Lung (tissue), 12 donors: ENCODE results near the gene FHL1. TPM values are rescaled to one million over a fixed set of nuclear protein-coding genes. Genes with fewer than 3 reads are reported as not detected.

Source experiments
- ATAC-seq: fragments of 200-7000 bp; cut with Tn5 transposase; one replicate; pipeline ENCODE4 v1.9.1; 2020; ENCODE audit warnings: moderate number of reproducible peaks; ENCODE audit not compliant: insufficient read depth, low FRiP score
- DNase-seq, 3 donors: peaks; one replicate each; pipeline ENCODE4 v3.0.0-alpha.2; 2013 to 2017
- H3K27ac ChIP-seq, 2 donors: one replicate each; pipeline ENCODE4 v1.5.1; 2013; ENCODE audit warnings: mild to moderate bottlenecking in 2 of 2, moderate library complexity in 2 of 2, control low read depth in 1 of 2, inconsistent platforms in 1 of 2, low read depth in 1 of 2, low read length in 1 of 2
- H3K27me3 ChIP-seq, 3 donors: one replicate each; pipeline ENCODE4 v1.5.1; 2013; ENCODE audit warnings: low read length in 2 of 3; ENCODE audit not compliant: control insufficient read depth in 3 of 3, insufficient read depth in 3 of 3
- H3K36me3 ChIP-seq, 4 donors: one replicate each; pipeline ENCODE4 v1.5.1; 2013; ENCODE audit warnings: low read length in 4 of 4, mild to moderate bottlenecking in 1 of 4, moderate library complexity in 1 of 4; ENCODE audit not compliant: control insufficient read depth in 4 of 4, insufficient read depth in 4 of 4
- H3K4me1 ChIP-seq, 5 donors: one replicate each; pipeline ENCODE4 v1.5.1; 2013; ENCODE audit warnings: low read length in 5 of 5, mild to moderate bottlenecking in 2 of 5, moderate library complexity in 1 of 5; ENCODE audit not compliant: control insufficient read depth in 5 of 5, insufficient read depth in 5 of 5
- H3K4me3 ChIP-seq: one replicate; pipeline ENCODE4 v1.5.1; 2013; ENCODE audit warnings: mild to moderate bottlenecking, control low read depth, moderate library complexity
- H3K9ac ChIP-seq, 2 donors: one replicate each; pipeline ENCODE4 v1.5.1; 2013; ENCODE audit warnings: low read length in 2 of 2, control low read depth in 1 of 2; ENCODE audit not compliant: insufficient read depth in 1 of 2
- H3K9me3 ChIP-seq, 4 donors: one replicate each; pipeline ENCODE4 v1.5.1; 2013; ENCODE audit warnings: low read length in 3 of 4, mild to moderate bottlenecking in 1 of 4, moderate library complexity in 1 of 4; ENCODE audit not compliant: control insufficient read depth in 4 of 4, insufficient read depth in 3 of 4
- WGBS, 2 donors: extraction: QIAGEN DNeasy Blood & Tissue Kit; methylation state at CpG; one replicate each; pipeline ENCODE4 v1.1.7; 2013; 5-methylcytosine and 5-hydroxymethylcytosine counted together
- polyA plus RNA-seq, 2 donors: library from polyadenylated mRNA; stranded (reverse); fragments of 200-250 nt; gene quantifications; one replicate each; pipeline ENCODE4 v1.2.1, GENCODE V29; 2013
- total RNA-seq, 2 donors: library from RNA; depleted of rRNA in 1 of 2; stranded (reverse); fragments of >200 nt in 1 of 2; gene quantifications; one replicate each; pipeline ENCODE4 v1.2.1, GENCODE V29; 2014 to 2021
- TF ChIP-seq, protein P1 (sequence below): IDR thresholded peaks from 2 replicates; pipeline ENCODE4 v1.5.1; 2012; ENCODE audit warnings: mild to moderate bottlenecking; ENCODE audit errors: control extremely low read depth, extremely low read depth
- donor health status: control.
- donor health status: control.
- donor health status: Bipolar disorder and iron deficiency.
- donor health status: healthy.
- donor health status: DM: yes; HTN: yes; CAD: no.

Gene FHL1
- total and polyA plus RNA-seq, 4 donors: 49.6 to 313 (median 150) TPM

DNA sequence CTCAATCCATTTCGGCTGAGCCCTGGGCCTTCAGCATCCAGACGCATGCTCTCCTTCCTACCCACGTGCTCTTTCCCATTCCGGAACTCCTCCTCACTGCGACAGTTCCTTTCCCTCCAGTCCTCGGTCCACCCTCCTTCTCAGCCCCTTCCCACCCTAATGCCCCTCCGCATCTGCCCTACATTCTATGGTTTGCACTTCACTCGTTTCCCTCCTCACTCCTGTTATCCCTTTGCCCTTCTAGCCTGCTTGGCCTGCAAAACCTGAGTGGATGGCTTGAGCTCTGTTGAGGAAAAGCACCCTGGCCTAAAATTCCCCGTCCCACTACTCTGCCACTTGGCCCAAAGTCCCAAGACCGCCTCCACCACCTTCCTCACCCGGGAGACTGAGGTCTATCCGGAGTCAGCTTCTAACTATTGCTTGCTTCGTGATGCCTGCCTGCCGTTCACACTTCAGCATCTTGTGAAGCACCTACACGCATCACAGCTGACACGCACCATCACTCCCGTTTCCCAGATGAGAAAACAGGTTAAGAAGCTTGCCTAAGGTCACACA is 65.3 kb downstream of the FHL1 start:
- Histone ChIP-seq H3K9me3 (no peaks in the 10 kb centered on the region), H3K27me3 (peaks cover 0 to 5% (median 3%) of the 10 kb centered on the region in 3 donors), H3K36me3 (peaks cover 0 to 4% (median 2%) of the 10 kb centered on the region in 4 donors), H3K4me3 (no peak overlapping the region), H3K9ac (no peak overlapping the region), H3K4me1 (peaks cover 0 to 4% (median 0%) of the 10 kb centered on the region in 5 donors), H3K27ac (no peak overlapping the region)
- ATAC-seq (no peak), DNase-seq (no peak)
- TF ChIP-seq, protein P1, sequence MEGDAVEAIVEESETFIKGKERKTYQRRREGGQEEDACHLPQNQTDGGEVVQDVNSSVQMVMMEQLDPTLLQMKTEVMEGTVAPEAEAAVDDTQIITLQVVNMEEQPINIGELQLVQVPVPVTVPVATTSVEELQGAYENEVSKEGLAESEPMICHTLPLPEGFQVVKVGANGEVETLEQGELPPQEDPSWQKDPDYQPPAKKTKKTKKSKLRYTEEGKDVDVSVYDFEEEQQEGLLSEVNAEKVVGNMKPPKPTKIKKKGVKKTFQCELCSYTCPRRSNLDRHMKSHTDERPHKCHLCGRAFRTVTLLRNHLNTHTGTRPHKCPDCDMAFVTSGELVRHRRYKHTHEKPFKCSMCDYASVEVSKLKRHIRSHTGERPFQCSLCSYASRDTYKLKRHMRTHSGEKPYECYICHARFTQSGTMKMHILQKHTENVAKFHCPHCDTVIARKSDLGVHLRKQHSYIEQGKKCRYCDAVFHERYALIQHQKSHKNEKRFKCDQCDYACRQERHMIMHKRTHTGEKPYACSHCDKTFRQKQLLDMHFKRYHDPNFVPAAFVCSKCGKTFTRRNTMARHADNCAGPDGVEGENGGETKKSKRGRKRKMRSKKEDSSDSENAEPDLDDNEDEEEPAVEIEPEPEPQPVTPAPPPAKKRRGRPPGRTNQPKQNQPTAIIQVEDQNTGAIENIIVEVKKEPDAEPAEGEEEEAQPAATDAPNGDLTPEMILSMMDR: no peak
- 77 to 82% methylated on average over 16 to 17 of the region's 17 CpGs for WGBS, 2 donors

DNA sequence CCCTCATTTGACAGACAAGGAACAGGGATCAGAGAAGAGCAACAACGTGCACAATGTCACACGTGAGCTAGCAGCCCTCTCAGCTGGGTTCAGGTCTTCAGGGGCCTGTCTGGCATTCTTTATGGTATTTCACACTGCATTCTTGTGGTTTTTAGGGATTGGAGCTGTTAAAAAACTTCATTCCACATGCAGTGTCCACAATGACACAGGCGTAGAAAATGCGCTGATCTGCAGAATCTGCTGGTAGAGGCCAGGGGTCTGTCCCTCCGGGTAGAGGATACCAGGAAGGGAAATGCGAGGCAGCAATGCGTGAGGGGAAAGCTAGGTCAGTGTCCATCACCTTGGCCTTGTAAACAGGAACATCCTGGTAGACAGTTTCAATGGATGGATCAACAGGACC is 67.2 kb downstream of the FHL1 start:
- 58 to 71% methylated on average over 7 of the region's 7 CpGs for WGBS, 2 donors
- H3K4me3 ChIP-seq: no peak overlapping the region
- TF ChIP-seq, protein P1: no peak
- H3K36me3 ChIP-seq: peaks cover 0 to 4% (median 0%) of the 10 kb centered on the region in 4 donors
- DNase-seq (peak in 2 of 3 donors; percentile 17 to 29), ATAC-seq (peak; percentile 30)
- H3K9ac ChIP-seq: no peak overlapping the region
- peaks cover 0 to 7% (median 3%) of the 10 kb centered on the region in 3 donors for H3K27me3 ChIP-seq
- no peaks in the 10 kb centered on the region for H3K9me3 ChIP-seq
- peaks cover 0 to 3% (median 0%) of the 10 kb centered on the region in 5 donors for H3K4me1 ChIP-seq
- H3K27ac ChIP-seq: no peak overlapping the region

DNA sequence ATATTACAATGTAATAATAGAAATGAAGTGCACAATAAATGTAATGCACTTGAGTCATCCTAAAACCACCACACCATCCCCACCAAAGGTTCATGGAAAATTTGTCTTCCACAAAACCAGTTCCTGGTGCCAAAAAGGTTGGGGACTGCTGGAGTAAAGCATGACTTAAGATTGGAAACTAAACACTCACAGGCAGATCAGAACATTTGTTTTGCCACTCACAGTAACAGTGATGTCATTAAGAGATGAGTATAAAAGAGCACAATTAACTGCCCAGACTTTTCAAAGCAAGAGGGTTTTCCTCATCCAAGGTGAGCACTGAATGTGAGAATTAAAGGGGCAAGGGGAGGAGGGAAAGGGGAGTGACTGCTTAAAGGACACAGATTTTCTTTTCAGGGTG is 68.2 kb downstream of the FHL1 start:
- DNase-seq (no peak), ATAC-seq (no peak)
- no peak overlapping the region for H3K9ac ChIP-seq
- TF ChIP-seq, protein P1: no peak
- peaks cover 0 to 3% (median 0%) of the 10 kb centered on the region in 5 donors for H3K4me1 ChIP-seq
- H3K9me3 ChIP-seq: no peaks in the 10 kb centered on the region
- peaks cover 0 to 7% (median 7%) of the 10 kb centered on the region in 3 donors for H3K27me3 ChIP-seq
- peaks cover 0 to 2% (median 0%) of the 10 kb centered on the region in 4 donors for H3K36me3 ChIP-seq
- H3K27ac ChIP-seq: no peak overlapping the region
- no peak overlapping the region for H3K4me3 ChIP-seq

DNA sequence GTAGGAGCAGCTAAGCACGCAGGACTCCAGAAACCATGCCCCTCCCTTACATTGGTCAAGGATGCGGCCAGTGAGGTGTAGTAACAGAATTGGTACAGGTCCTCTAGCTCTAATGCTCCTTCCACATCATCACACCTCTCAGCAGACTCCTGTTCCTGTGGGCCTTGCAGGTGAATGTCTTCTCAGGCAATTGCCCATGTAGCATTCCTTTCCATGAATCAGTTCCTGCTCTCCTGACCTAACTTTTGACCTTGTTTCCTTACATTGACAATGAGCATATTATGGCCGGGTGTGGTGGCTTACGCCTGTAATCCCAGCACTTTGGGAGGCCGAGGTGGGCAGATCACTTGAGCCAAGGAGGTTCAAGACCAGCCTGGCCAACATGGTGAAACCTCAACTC is 72.6 kb downstream of the FHL1 start:
- Histone ChIP-seq H3K27ac (no peak overlapping the region), H3K27me3 (peaks cover 0 to 4% (median 2%) of the 10 kb centered on the region in 3 donors), H3K9me3 (no peaks in the 10 kb centered on the region), H3K4me1 (no peaks in the 10 kb centered on the region), H3K9ac (no peak overlapping the region), H3K4me3 (no peak overlapping the region), H3K36me3 (peaks cover 0 to 4% (median 3%) of the 10 kb centered on the region in 4 donors)
- DNase-seq: no peak
- ATAC-seq: no peak
- TF ChIP-seq, protein P1: no peak
- 79 to 94% methylated on average over 5 of the region's 5 CpGs for WGBS, 2 donors
